NK-92 treated with Interleukin-12 subunit alpha and Interleukin-12 subunit beta, amount 100 ng/mL, for 24 hours (cell line): ENCODE data around the gene AGPAT3.

Source experiments
- DNase-seq: peaks from one replicate; lab custom pipeline; 2025; lab: John Stamatoyannopoulos, UW

AGPAT3 gene

GRCh38 chr21:43997766-43998742 is 133.0 kb downstream of the AGPAT3 start:
- DNase-seq = no peak

GRCh38 chr21:44000360-44000759 is 135.3 kb downstream of the AGPAT3 start:
- no peak for DNase-seq

DNA sequence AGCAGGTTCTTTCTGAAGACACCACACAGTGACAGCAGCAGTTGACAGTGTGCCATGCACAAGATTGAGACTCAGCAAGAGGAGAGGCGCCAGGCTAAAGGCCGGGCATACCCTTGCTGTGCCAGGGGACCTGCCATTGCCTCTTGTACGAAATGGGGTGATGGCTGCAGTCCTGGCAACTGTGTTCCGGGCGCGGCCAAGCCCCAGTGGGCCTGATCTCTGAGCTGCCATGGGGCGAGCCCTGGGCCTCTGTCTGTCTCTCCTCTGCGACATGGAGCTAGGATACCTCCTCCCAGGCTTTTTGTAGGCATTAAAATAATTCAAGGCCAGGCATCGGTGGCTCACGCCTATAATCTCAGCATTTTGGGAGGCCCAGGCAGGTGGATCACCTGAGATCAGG is 137.5 kb downstream of the AGPAT3 start:
- no peak for DNase-seq

DNA sequence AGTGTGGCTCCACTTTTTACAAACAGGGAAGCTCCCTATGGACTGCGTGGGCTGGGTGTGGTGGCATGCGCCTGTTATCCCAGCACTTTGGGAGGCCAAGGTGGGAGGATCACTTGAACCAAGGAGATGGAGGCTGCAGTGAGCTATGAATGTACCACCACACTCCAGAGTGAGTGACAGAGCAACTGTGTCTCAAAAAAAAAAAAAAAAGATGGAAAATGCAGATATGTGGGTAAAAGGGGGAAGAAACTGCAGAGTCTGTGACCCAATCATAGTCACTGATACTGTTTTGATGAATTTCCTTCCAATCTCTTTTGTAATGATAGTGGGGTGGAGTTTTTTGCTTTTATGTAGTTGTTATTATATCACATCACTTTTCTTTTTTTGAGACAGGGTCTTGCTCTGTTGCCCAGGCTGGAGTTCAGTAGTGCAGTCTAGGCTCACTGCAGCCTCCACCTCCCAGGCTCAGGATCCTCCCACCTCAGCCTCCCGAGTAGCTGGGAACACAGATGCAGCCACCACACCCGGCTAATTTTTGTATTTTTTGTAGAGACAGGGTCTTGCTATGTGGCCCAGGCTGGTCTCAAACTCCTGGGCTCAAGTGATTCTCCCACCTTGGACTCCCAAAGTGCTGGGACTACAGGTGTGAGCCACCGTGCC is 138.4 kb downstream of the AGPAT3 start:
- DNase-seq = no peak

GRCh38 chr21:44005071-44005470 is 140.0 kb downstream of the AGPAT3 start:
- DNase-seq = no peak

- DNase-seq = no peak
Measured at GRCh38 chr21:44005593-44005992, 140.6 kb downstream of the AGPAT3 start.

DNA sequence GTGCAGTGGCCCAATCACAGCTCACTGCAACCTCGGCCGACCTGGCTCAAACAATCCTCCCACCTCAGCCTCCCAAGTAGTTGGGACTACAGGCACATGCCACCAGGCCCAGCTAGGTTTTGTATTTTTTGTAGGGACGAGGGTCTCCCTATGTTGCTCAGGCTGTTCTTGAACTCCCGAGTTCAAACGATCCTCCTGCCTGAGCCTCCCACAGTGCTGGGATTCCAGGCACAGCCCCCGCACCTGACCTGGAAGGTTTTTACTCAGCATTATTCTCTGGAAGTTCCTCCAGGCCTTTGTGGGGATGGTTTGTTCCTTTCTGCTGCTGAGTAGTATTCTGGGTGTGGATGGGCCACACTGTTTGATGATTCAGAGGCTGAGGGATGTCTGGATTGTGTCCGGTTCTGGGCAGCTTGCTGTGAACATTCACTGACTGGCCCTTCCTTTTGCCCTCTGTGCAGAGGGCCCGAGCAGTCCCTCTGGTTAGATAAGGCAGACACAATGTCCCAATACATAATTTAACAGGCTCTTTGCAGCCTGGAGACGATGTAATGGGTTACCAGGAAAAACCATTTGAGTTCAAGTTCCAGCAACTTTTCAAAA is 141.1 kb downstream of the AGPAT3 start:
- no peak for DNase-seq

- no peak for DNase-seq
Measured at GRCh38 chr21:44006656-44007055, 141.6 kb downstream of the AGPAT3 start.

DNA sequence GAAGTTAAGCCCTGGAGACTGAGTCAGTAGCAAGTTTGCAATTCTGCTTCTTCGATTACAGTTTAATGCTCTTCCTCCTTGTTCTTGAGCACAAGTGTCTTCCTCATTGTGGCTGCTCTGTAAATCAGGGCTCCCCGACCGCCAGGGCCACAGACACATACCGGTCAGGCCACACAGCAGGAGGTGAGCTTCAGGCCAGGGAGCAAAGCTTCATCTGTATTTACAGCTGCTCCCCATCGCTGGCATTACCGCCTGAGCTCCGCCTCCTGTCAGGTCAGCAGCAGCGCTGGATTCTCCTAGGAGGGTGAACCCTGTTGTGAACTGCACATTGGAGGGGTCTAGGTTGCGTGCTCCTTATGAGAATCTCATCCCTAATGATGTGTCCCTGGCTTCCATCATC is 145.4 kb downstream of the AGPAT3 start:
- DNase-seq = no peak

GRCh38 chr21:44011123-44011522 is 146.1 kb downstream of the AGPAT3 start:
- no peak for DNase-seq

GRCh38 chr21:44011579-44012473 is 146.8 kb downstream of the AGPAT3 start, which contains the start of gene TRAPPC10:
Gene TRAPPC10 (plus strand): TSS chr21:44012309. CDS start chr21:44012494, 185 bp downstream.
- peak; percentile 70 for DNase-seq

- DNase-seq = peak; percentile 91
Measured at GRCh38 chr21:44012474-44013379, 147.7 kb downstream of the AGPAT3 start.

- DNase-seq = no peak
Measured at GRCh38 chr21:44013380-44014088, 148.5 kb downstream of the AGPAT3 start.

GRCh38 chr21:44017601-44018000 is 152.6 kb downstream of the AGPAT3 start:
- DNase-seq = no peak

DNA sequence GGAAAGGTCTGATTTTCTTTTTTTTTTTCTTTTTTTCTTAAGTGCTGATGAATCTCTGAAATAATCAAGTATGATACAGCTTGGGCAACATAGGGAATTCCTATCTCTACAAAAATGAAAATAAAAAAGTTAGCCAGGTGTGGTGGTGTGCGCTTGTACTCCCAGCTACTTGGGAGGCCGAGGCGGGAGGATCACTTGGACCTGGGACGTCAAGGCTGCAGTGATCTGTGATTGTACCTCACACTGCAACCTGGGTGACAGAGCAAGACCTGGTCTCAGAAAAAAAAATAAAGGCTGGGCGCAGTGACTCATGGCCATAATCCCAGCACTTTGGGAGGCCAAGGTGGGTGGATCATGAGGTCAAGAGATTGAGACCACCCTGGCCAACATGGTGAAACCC is 153.1 kb downstream of the AGPAT3 start:
- no peak for DNase-seq

- DNase-seq = no peak
Measured at GRCh38 chr21:44018813-44019567, 154.0 kb downstream of the AGPAT3 start.

GRCh38 chr21:44019568-44019958 is 154.5 kb downstream of the AGPAT3 start:
- no peak for DNase-seq

GRCh38 chr21:44020551-44020950 is 155.5 kb downstream of the AGPAT3 start:
- DNase-seq = no peak

- no peak for DNase-seq
Measured at GRCh38 chr21:44021064-44021463, 156.0 kb downstream of the AGPAT3 start.
